Colonic mucosa (tissue), 4 donors: Measurements from ENCODE around the gene SMARCE1. TPM values are rescaled to one million over a fixed set of nuclear protein-coding genes. Genes with fewer than 3 reads are reported as not detected.

Source experiments
- DNase-seq: peaks from one replicate; pipeline ENCODE4 v3.0.0-alpha.2; 2020
- H3K27ac ChIP-seq: fragments of 200-600 bp; one replicate; pipeline ENCODE4 v1.8.0; 2021
- H3K27me3 ChIP-seq: fragments of 200-600 bp; one replicate; pipeline ENCODE4 v1.8.0; 2021
- H3K36me3 ChIP-seq: fragments of 200-600 bp; one replicate; pipeline ENCODE4 v1.8.0; 2021
- H3K4me1 ChIP-seq: fragments of 200-600 bp; one replicate; pipeline ENCODE4 v1.8.0; 2021; ENCODE audit warnings: mild to moderate bottlenecking
- H3K4me3 ChIP-seq: fragments of 200-600 bp; one replicate; pipeline ENCODE4 v1.8.0; 2021
- H3K9ac ChIP-seq, 2 donors: one replicate each; pipeline ENCODE4 v1.7.0; 2013; ENCODE audit warnings: control low read depth in 2 of 2, low read depth in 2 of 2, low read length in 2 of 2
- H3K9me3 ChIP-seq: fragments of 200-600 bp; one replicate; pipeline ENCODE4 v1.8.0; 2021
- intact Hi-C: fragments of 100-400 bp; cut with DNase I; formaldehyde crosslinking; loops from one replicate; pipeline ENCODE4 v1.14.1; 2022
- total RNA-seq, 2 donors: library from RNA; stranded (reverse); fragmentation: NEBNext Ultra II Directional in 1 of 2; extraction: Animal tissue kit (Norgen Biotek cat#: 25700) in 1 of 2; gene quantifications; one replicate each; pipeline ENCODE4 v1.2.1, GENCODE V29; 2021
- TF ChIP-seq, protein P1 (sequence below): fragments of 200-600 bp; IDR thresholded peaks from one replicate; pipeline ENCODE4 v1.8.0; 2022; ENCODE audit warnings: antibody characterized with exemption, mild to moderate bottlenecking
- donor health status: healthy.
- donor health status: DM: no; HTN: no; CAD: no.
- donor health status: DM: no; HTN: no; CAD: no.

SMARCE1 gene
- total RNA-seq, 2 donors from 2014 or later: 73.0 to 80.9 TPM

- Histone ChIP-seq H3K36me3 (no peaks in the 10 kb centered on the region), H3K9ac (no peak overlapping the region), H3K4me1 (no peaks in the 10 kb centered on the region), H3K9me3 (no peaks in the 10 kb centered on the region), H3K27me3 (peaks cover 4% of the 10 kb centered on the region), H3K4me3 (no peak overlapping the region), H3K27ac (no peak overlapping the region)
- TF ChIP-seq, protein P1, sequence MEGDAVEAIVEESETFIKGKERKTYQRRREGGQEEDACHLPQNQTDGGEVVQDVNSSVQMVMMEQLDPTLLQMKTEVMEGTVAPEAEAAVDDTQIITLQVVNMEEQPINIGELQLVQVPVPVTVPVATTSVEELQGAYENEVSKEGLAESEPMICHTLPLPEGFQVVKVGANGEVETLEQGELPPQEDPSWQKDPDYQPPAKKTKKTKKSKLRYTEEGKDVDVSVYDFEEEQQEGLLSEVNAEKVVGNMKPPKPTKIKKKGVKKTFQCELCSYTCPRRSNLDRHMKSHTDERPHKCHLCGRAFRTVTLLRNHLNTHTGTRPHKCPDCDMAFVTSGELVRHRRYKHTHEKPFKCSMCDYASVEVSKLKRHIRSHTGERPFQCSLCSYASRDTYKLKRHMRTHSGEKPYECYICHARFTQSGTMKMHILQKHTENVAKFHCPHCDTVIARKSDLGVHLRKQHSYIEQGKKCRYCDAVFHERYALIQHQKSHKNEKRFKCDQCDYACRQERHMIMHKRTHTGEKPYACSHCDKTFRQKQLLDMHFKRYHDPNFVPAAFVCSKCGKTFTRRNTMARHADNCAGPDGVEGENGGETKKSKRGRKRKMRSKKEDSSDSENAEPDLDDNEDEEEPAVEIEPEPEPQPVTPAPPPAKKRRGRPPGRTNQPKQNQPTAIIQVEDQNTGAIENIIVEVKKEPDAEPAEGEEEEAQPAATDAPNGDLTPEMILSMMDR: no peak
- intact Hi-C loops: no loop called here
- DNase-seq: no peak
These were observed 15.6 kb upstream of the SMARCE1 start for GRCh38 chr17:40663252-40663651.

- Histone ChIP-seq H3K27me3 (peaks cover 2% of the 10 kb centered on the region), H3K9ac (no peak overlapping the region), H3K27ac (no peak overlapping the region), H3K36me3 (no peaks in the 10 kb centered on the region), H3K4me1 (no peaks in the 10 kb centered on the region), H3K4me3 (no peak overlapping the region), H3K9me3 (no peaks in the 10 kb centered on the region)
- no peak for DNase-seq
- intact Hi-C loops: no loop called here
- TF ChIP-seq, protein P1: no peak
These were observed 12.3 kb upstream of the SMARCE1 start for GRCh38 chr17:40659911-40660310.

DNA sequence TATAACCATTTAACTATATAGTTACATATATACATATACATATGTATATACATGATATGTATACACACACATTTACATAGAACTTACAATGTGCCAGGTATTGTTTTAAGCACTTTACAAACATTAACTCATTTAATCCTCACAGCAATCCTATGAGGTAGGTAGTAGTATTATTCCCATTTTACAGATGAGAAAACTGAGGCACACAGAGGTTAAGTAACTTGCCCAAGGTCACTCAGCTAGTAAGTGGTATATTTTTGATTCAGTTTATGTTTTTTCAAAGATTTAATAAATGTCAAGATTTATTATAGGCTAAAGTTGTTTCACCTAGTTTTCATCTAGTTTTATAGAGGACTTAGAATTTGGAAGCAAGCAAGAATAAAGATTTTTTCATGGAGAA, 10.8 kb upstream of the SMARCE1 start:
- Histone ChIP-seq H3K9ac (no peak overlapping the region), H3K9me3 (no peaks in the 10 kb centered on the region), H3K27me3 (peaks cover 2% of the 10 kb centered on the region), H3K4me3 (no peak overlapping the region), H3K27ac (no peak overlapping the region), H3K4me1 (no peaks in the 10 kb centered on the region), H3K36me3 (no peaks in the 10 kb centered on the region)
- DNase-seq: no peak
- intact Hi-C loops: no loop called here
- TF ChIP-seq, protein P1: no peak

- Histone ChIP-seq H3K27ac (no peak overlapping the region), H3K27me3 (peaks cover 2% of the 10 kb centered on the region), H3K36me3 (no peaks in the 10 kb centered on the region), H3K9ac (no peak overlapping the region), H3K9me3 (no peaks in the 10 kb centered on the region), H3K4me3 (no peak overlapping the region), H3K4me1 (peaks cover under 1% of the 10 kb centered on the region)
- TF ChIP-seq, protein P1: no peak
- intact Hi-C loops: no loop called here
- no peak for DNase-seq
These were observed 4.3 kb upstream of the SMARCE1 start for GRCh38 chr17:40651939-40652338.

DNA sequence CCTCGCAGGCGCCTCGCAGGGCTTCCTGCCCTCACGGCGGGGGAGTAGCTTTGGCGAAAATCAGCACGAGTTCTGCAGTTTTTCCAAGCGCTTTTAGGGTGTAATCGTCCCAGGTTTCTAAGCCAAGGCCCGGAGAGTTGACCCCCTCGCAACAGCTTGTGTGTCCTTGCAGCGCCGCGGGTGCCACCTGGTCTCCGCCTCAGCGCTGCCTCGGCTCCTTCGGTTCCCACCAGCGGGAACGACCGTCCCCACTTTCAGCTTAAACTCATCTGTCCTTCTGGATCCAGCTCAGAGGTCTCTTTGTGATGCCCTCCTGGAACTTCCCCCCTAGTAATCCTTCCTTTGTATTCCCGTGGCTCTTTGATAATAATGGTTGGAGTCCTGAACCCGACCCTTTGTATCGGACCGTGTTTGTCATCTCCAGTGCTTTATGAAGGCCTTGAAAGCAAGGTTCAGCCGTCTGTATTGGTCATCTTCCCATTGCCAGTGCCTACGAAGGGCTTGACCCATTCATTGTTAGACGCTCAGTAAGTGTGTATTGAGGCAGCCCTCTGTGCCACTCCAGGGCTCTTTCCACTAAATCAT, 858 bp upstream of the SMARCE1 start:
- H3K4me1 ChIP-seq: peaks cover 3% of the 10 kb centered on the region
- H3K36me3 ChIP-seq: no peaks in the 10 kb centered on the region
- peak overlapping the region; percentile 69 for H3K4me3 ChIP-seq
- DNase-seq: no peak
- TF ChIP-seq, protein P1: no peak
- H3K9me3 ChIP-seq: no peaks in the 10 kb centered on the region
- intact Hi-C loops: no loop called here
- H3K27ac ChIP-seq: peak overlapping the region; percentile 97
- H3K27me3 ChIP-seq: no peaks in the 10 kb centered on the region
- peak overlapping the region; percentile 93 to 99 for H3K9ac ChIP-seq
